ENCODE results near the gene LSM10. TPM values are rescaled to one million over a fixed set of nuclear protein-coding genes. Genes with fewer than 3 reads are reported as not detected.
A peak's percentile ranks its signal among the peaks of the same experiment; 100 is the strongest.

Gene LSM10
- total RNA-seq, 2 experiments from 2014 or later, result 43.2 to 133 TPM

GRCh38 chr1:36392836-36393235 lies 4.9 kb downstream of the LSM10 start:
- TF ChIP-seq EZH2phosphoT487 (IDR thresholded peaks at IDR 0.05; ENCODE audit: borderline replicate concordance, low read depth, low read length) (no peak), CTCF (conservative IDR thresholded peaks at IDR 0.05; ENCODE audit: low read length) (no peak)
- peak overlapping the region; percentile 98 for H3K27ac ChIP-seq (ENCODE audit: low read depth, low read length, poor library complexity, severe bottlenecking)
- H4K20me1 ChIP-seq (ENCODE audit: insufficient read depth, low read length), result no peaks in the 10 kb centered on the region
- H3K9me3 ChIP-seq (ENCODE audit: low read length), result no peaks in the 10 kb centered on the region
- H2AFZ ChIP-seq (ENCODE audit: low read length), result no peak overlapping the region
- peaks cover 85% of the 10 kb centered on the region for H3K4me1 ChIP-seq (ENCODE audit: insufficient read depth, low read length, poor library complexity, severe bottlenecking)
- peak overlapping the region; percentile 89 for H3K4me2 ChIP-seq (ENCODE audit: low read length)
- CTCF ChIA-PET (ENCODE audit: unreplicated experiment), result no interaction called here
- DNase-seq (ENCODE audit: low spot score), result no peak
- peak overlapping the region; percentile 2 for H3K4me3 ChIP-seq (ENCODE audit: low read depth, low read length, poor library complexity, severe bottlenecking)
- H3K79me2 ChIP-seq (ENCODE audit: insufficient read depth, low read depth, low read length), result peaks cover 60% of the 10 kb centered on the region; the same call in 1 of the 2 replicates
- H3K9me2 ChIP-seq (ENCODE audit: insufficient read depth, low read length), result no peaks in the 10 kb centered on the region
- POLR2A ChIA-PET, result interaction anchor here (0.6 kb wide), 1 partner anchor 1021 kb away, joined by 7 read pairs; no protein-coding TSS in a partner anchor
- peaks cover 52% of the 10 kb centered on the region for H3K36me3 ChIP-seq (ENCODE audit: insufficient read depth, low read length)
- no TSS peak for BruUV-seq (replicated peaks)
- intact Hi-C loops (cut with micrococcal nuclease; ENCODE audit: unreplicated experiment), result no loop called here

GRCh38 chr1:36391271-36391670 lies 6.4 kb downstream of the LSM10 start:
- intact Hi-C loops (cut with micrococcal nuclease; ENCODE audit: unreplicated experiment), result no loop called here
- Histone ChIP-seq H3K9me3 (ENCODE audit: low read length) (no peaks in the 10 kb centered on the region), H3K4me2 (ENCODE audit: low read length) (peak overlapping the region; percentile 89), H3K27ac (ENCODE audit: low read depth, low read length, poor library complexity, severe bottlenecking) (peak overlapping the region; percentile 98), H4K20me1 (ENCODE audit: insufficient read depth, low read length) (no peaks in the 10 kb centered on the region), H3K4me3 (ENCODE audit: low read depth, low read length, poor library complexity, severe bottlenecking) (peak overlapping the region; percentile 51), H2AFZ (ENCODE audit: low read length) (no peak overlapping the region), H3K4me1 (ENCODE audit: insufficient read depth, low read length, poor library complexity, severe bottlenecking) (peaks cover 94% of the 10 kb centered on the region), H3K9me2 (ENCODE audit: insufficient read depth, low read length) (no peaks in the 10 kb centered on the region), H3K36me3 (ENCODE audit: insufficient read depth, low read length) (peaks cover 52% of the 10 kb centered on the region), H3K79me2 (ENCODE audit: insufficient read depth, low read depth, low read length) (peaks cover 50% of the 10 kb centered on the region; the same call in 1 of the 2 replicates)
- peak; percentile 62 for DNase-seq (ENCODE audit: low spot score)
- ChIA-PET CTCF (ENCODE audit: unreplicated experiment) (no interaction called here), POLR2A (interaction anchor here (0.8 to 1.2 kb wide), 2 partner anchors 9 to 23 kb away, joined by 3 read pairs; no protein-coding TSS in a partner anchor)
- no TSS peak for BruUV-seq (replicated peaks)
- TF ChIP-seq CTCF (conservative IDR thresholded peaks at IDR 0.05; ENCODE audit: low read length) (no peak), EZH2phosphoT487 (IDR thresholded peaks at IDR 0.05; ENCODE audit: borderline replicate concordance, low read depth, low read length) (no peak)

- no peaks in the 10 kb centered on the region for H3K9me3 ChIP-seq (ENCODE audit: low read length)
- H2AFZ ChIP-seq (ENCODE audit: low read length), result no peak overlapping the region
- no peaks in the 10 kb centered on the region for H4K20me1 ChIP-seq (ENCODE audit: insufficient read depth, low read length)
- DNase-seq (ENCODE audit: low spot score), result peak; percentile 88
- no TSS peak for BruUV-seq (replicated peaks)
- ChIA-PET POLR2A (interaction anchor here (1.2 to 1.9 kb wide), 2 partner anchors 9 to 23 kb away, joined by 3 to 9 read pairs; no protein-coding TSS in a partner anchor), CTCF (ENCODE audit: unreplicated experiment) (interaction anchor here (0.5 kb wide), 1 partner anchor 303 kb away, joined by 3 read pairs; no protein-coding TSS in a partner anchor)
- no peak for TF ChIP-seq CTCF (conservative IDR thresholded peaks at IDR 0.05; ENCODE audit: low read length)
- TF ChIP-seq EZH2phosphoT487 (IDR thresholded peaks at IDR 0.05; ENCODE audit: borderline replicate concordance, low read depth, low read length), result no peak
- peaks cover 86% of the 10 kb centered on the region for H3K4me1 ChIP-seq (ENCODE audit: insufficient read depth, low read length, poor library complexity, severe bottlenecking)
- H3K4me2 ChIP-seq (ENCODE audit: low read length), result peak overlapping the region; percentile 89
- intact Hi-C loops (cut with micrococcal nuclease; ENCODE audit: unreplicated experiment), result no loop called here
- H3K36me3 ChIP-seq (ENCODE audit: insufficient read depth, low read length), result peaks cover 52% of the 10 kb centered on the region
- H3K27ac ChIP-seq (ENCODE audit: low read depth, low read length, poor library complexity, severe bottlenecking), result peak overlapping the region; percentile 98
- H3K79me2 ChIP-seq (ENCODE audit: insufficient read depth, low read depth, low read length), result peaks cover 44% of the 10 kb centered on the region; the same call in 1 of the 2 replicates
- no peaks in the 10 kb centered on the region for H3K9me2 ChIP-seq (ENCODE audit: insufficient read depth, low read length)
- peak overlapping the region; percentile 51 for H3K4me3 ChIP-seq (ENCODE audit: low read depth, low read length, poor library complexity, severe bottlenecking)
Measured at GRCh38 chr1:36390411-36390810, 7.3 kb downstream of the LSM10 start.
